Neural cell (in vitro differentiated cells): Measurements from ENCODE around the gene ELOVL7. TPM values are rescaled to one million over a fixed set of nuclear protein-coding genes. Genes with fewer than 3 reads are reported as not detected.

ENCODE experiments used
- H2AFZ ChIP-seq: fragments of 200-600, 300-800 bp; sonication (generic), shearing (Covaris generic); 2 replicates; pipeline ENCODE4 v1.6.0; 2014; ENCODE audit warnings: low read depth, mild to moderate bottlenecking, antibody characterized with exemption, low read length, moderate library complexity
- H3F3A ChIP-seq: fragments of 200-600 bp; shearing (Covaris generic); 2 replicates; pipeline ENCODE4 v1.6.1; 2016; ENCODE audit warnings: mild to moderate bottlenecking, moderate library complexity, mixed read lengths, antibody characterized with exemption, low read length; ENCODE audit not compliant: insufficient read depth, poor library complexity, severe bottlenecking
- H3K27ac ChIP-seq: fragments of 200-600, 300-800 bp; sonication (generic), shearing (Covaris generic); 2 replicates; pipeline ENCODE4 v1.5.1; 2014; ENCODE audit warnings: mild to moderate bottlenecking, low read length, moderate library complexity
- H3K27me3 ChIP-seq: fragments of 300-800, 200-600 bp; sonication (generic), shearing (Covaris generic); 2 replicates; pipeline ENCODE4 v1.6.0; 2014; ENCODE audit warnings: mild to moderate bottlenecking, low read depth, low read length, moderate library complexity; ENCODE audit not compliant: insufficient read depth
- H3K36me3 ChIP-seq: fragments of 300-800, 200-600 bp; sonication (generic), shearing (Covaris generic); 2 replicates; pipeline ENCODE4 v1.5.1; 2014; ENCODE audit warnings: mild to moderate bottlenecking, antibody characterized with exemption, low read length, moderate library complexity; ENCODE audit not compliant: insufficient read depth
- H3K4me2 ChIP-seq: fragments of 300-800, 200-600 bp; sonication (generic), shearing (Covaris generic); 2 replicates; pipeline ENCODE4 v1.6.0; 2014; ENCODE audit warnings: mild to moderate bottlenecking, low read length
- H3K4me3 ChIP-seq: fragments of 300-800, 200-600 bp; sonication (generic), shearing (Covaris generic); 2 replicates; pipeline ENCODE4 v1.5.1; 2014; ENCODE audit warnings: mild to moderate bottlenecking, low read length, moderate library complexity
- H3K79me2 ChIP-seq: fragments of 200-600 bp; shearing (Covaris generic); replicated peaks from 2 replicates; pipeline ENCODE4 v1.6.0; 2014; ENCODE audit warnings: mild to moderate bottlenecking, low read length, moderate library complexity; ENCODE audit not compliant: insufficient read depth
- H3K9ac ChIP-seq: fragments of 300-800, 200-600 bp; sonication (generic), shearing (Covaris generic); 2 replicates; pipeline ENCODE4 v1.6.1; 2016; ENCODE audit warnings: mild to moderate bottlenecking, low read length, mixed read lengths
- H3K9me2 ChIP-seq: fragments of 200-600 bp; shearing (Covaris generic); 2 replicates; pipeline ENCODE4 v1.6.1; 2016; ENCODE audit warnings: mild to moderate bottlenecking, low read length, mixed read lengths; ENCODE audit not compliant: insufficient read depth
- H3K9me3 ChIP-seq: fragments of 200-600, 300-800 bp; sonication (generic), shearing (Covaris generic); 2 replicates; pipeline ENCODE4 v1.6.1; 2016; ENCODE audit warnings: mild to moderate bottlenecking, mixed run types, low read length, moderate library complexity, mixed read lengths
- H4K20me1 ChIP-seq: fragments of 200-600 bp; shearing (Covaris generic); 2 replicates; pipeline ENCODE4 v1.6.1; 2016; ENCODE audit warnings: mild to moderate bottlenecking, mixed run types; ENCODE audit not compliant: insufficient read depth
- EP300 ChIP-seq: fragments of 450-650 bp; conservative IDR thresholded peaks from 2 replicates; pipeline ENCODE4 v1.6.1; 2014; ENCODE audit warnings: antibody characterized with exemption, mild to moderate bottlenecking, moderate library complexity; ENCODE audit not compliant: poor library complexity, severe bottlenecking
- EZH2 ChIP-seq: fragments of 200-600, 300-800 bp; shearing (Covaris generic), sonication (generic); IDR thresholded peaks from 2 replicates; pipeline ENCODE4 v1.6.1; 2014; ENCODE audit warnings: antibody characterized with exemption, low read length, borderline replicate concordance, mild to moderate bottlenecking; ENCODE audit not compliant: insufficient read depth, poor library complexity, severe bottlenecking
- MXI1 ChIP-seq: fragments of 450-650 bp; conservative IDR thresholded peaks from 2 replicates; pipeline ENCODE4 v1.6.1; 2014; ENCODE audit warnings: antibody characterized with exemption, mild to moderate bottlenecking; ENCODE audit not compliant: poor library complexity, severe bottlenecking
- POLR2AphosphoS5 ChIP-seq: IDR thresholded peaks from 2 replicates; pipeline ENCODE4 v1.6.1; 2012
- RAD21 ChIP-seq: fragments of 450-650 bp; conservative IDR thresholded peaks from 2 replicates; pipeline ENCODE4 v1.6.1; 2014; ENCODE audit warnings: antibody characterized with exemption, mild to moderate bottlenecking, moderate library complexity
- SMC3 ChIP-seq: fragments of 450-650 bp; conservative IDR thresholded peaks from 2 replicates; pipeline ENCODE4 v1.6.1; 2014; ENCODE audit warnings: antibody characterized with exemption, mild to moderate bottlenecking, moderate library complexity; ENCODE audit not compliant: poor library complexity
- TAF1 ChIP-seq: IDR thresholded peaks from 2 replicates; pipeline ENCODE4 v1.6.1; 2012; ENCODE audit warnings: low read depth
- polyA plus RNA-seq: library from polyadenylated mRNA; depleted of rRNA; stranded (reverse); fragments of >200 nt; gene quantifications from 2 replicates; pipeline ENCODE4 v1.2.3, GENCODE V29; 2014
- TF ChIP-seq, protein P1 (sequence below): IDR thresholded peaks from 2 replicates; pipeline ENCODE4 v1.6.1; 2012; ENCODE audit warnings: borderline replicate concordance
- TF ChIP-seq, protein P2 (sequence below): fragments of 450-650 bp; IDR thresholded peaks from 2 replicates; pipeline ENCODE4 v1.5.1; 2014; ENCODE audit warnings: antibody characterized with exemption, mild to moderate bottlenecking, moderate library complexity; ENCODE audit not compliant: poor library complexity, severe bottlenecking

Gene ELOVL7
- polyA plus RNA-seq, 1 donor from 2014 or later: 3.9 TPM

DNA sequence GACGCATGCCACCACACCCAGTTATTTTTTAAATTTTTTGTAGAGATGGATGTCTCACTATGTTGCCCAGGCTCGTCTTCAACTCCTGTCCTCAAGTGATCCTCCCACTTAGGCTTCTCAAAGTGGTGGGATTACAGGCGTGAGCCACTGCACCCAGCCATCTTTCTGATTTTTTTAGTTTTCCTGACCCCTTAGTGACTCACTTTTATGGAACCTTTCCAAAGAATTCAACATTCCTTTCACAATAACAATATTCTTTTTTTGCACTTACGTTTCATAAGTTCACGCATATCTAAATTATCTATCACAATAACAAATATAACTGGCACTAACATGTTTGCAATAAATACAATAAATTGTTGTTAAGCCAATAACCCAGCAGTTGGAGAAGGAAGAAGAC lies 8.5 kb downstream of the ELOVL7 start:
- no peaks in the 10 kb centered on the region for H3K79me2 ChIP-seq

DNA sequence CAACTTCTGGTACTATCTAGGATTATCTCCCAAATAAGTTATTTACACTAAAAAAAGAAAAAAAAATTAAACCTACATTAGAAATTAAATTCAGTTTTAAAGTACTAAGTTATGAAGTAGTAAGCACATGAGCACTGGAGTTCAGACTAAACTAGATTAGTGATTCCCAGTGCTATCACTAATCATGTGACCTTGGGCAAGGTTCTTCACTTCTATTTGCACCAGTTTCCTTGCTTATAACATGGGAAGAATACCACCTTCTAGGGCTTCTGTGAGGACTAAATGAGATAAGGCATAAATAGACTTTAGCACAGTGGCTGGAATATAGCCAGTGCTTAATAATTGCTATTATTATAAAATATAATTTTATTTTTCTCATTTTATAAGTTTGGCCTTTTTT lies 10.5 kb downstream of the ELOVL7 start:
- Histone ChIP-seq H3K27ac (no peak overlapping the region), H3K4me3 (no peak overlapping the region), H3K9me2 (no peaks in the 10 kb centered on the region), H3K4me2 (no peak overlapping the region), H3F3A (no peaks in the 10 kb centered on the region), H4K20me1 (no peaks in the 10 kb centered on the region), H3K36me3 (no peaks in the 10 kb centered on the region), H3K9me3 (no peaks in the 10 kb centered on the region), H3K27me3 (no peaks in the 10 kb centered on the region), H2AFZ (no peak overlapping the region), H3K79me2 (no peaks in the 10 kb centered on the region), H3K9ac (no peak overlapping the region)
- TF ChIP-seq MXI1 (no peak), EP300 (no peak), SMC3 (no peak), EZH2 (no peak), RAD21 (no peak)
- TF ChIP-seq, protein P1, sequence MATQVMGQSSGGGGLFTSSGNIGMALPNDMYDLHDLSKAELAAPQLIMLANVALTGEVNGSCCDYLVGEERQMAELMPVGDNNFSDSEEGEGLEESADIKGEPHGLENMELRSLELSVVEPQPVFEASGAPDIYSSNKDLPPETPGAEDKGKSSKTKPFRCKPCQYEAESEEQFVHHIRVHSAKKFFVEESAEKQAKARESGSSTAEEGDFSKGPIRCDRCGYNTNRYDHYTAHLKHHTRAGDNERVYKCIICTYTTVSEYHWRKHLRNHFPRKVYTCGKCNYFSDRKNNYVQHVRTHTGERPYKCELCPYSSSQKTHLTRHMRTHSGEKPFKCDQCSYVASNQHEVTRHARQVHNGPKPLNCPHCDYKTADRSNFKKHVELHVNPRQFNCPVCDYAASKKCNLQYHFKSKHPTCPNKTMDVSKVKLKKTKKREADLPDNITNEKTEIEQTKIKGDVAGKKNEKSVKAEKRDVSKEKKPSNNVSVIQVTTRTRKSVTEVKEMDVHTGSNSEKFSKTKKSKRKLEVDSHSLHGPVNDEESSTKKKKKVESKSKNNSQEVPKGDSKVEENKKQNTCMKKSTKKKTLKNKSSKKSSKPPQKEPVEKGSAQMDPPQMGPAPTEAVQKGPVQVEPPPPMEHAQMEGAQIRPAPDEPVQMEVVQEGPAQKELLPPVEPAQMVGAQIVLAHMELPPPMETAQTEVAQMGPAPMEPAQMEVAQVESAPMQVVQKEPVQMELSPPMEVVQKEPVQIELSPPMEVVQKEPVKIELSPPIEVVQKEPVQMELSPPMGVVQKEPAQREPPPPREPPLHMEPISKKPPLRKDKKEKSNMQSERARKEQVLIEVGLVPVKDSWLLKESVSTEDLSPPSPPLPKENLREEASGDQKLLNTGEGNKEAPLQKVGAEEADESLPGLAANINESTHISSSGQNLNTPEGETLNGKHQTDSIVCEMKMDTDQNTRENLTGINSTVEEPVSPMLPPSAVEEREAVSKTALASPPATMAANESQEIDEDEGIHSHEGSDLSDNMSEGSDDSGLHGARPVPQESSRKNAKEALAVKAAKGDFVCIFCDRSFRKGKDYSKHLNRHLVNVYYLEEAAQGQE: no peak

More for the DNA sequence above, 8.5 kb downstream of the ELOVL7 start:
- Histone ChIP-seq H3K36me3 (no peaks in the 10 kb centered on the region), H2AFZ (no peak overlapping the region), H3F3A (no peaks in the 10 kb centered on the region), H3K4me3 (no peak overlapping the region), H3K4me2 (no peak overlapping the region), H3K27ac (no peak overlapping the region), H3K27me3 (peaks cover 5% of the 10 kb centered on the region), H3K9me3 (no peaks in the 10 kb centered on the region), H3K9ac (no peak overlapping the region), H3K9me2 (no peaks in the 10 kb centered on the region), H4K20me1 (no peaks in the 10 kb centered on the region)
- no peak for TF ChIP-seq RAD21
- no peak for TF ChIP-seq MXI1
- TF ChIP-seq EP300: no peak
- TF ChIP-seq, protein P2, sequence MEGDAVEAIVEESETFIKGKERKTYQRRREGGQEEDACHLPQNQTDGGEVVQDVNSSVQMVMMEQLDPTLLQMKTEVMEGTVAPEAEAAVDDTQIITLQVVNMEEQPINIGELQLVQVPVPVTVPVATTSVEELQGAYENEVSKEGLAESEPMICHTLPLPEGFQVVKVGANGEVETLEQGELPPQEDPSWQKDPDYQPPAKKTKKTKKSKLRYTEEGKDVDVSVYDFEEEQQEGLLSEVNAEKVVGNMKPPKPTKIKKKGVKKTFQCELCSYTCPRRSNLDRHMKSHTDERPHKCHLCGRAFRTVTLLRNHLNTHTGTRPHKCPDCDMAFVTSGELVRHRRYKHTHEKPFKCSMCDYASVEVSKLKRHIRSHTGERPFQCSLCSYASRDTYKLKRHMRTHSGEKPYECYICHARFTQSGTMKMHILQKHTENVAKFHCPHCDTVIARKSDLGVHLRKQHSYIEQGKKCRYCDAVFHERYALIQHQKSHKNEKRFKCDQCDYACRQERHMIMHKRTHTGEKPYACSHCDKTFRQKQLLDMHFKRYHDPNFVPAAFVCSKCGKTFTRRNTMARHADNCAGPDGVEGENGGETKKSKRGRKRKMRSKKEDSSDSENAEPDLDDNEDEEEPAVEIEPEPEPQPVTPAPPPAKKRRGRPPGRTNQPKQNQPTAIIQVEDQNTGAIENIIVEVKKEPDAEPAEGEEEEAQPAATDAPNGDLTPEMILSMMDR: no peak
- no peak for TF ChIP-seq POLR2AphosphoS5
- TF ChIP-seq SMC3: no peak
- TF ChIP-seq, protein P1: no peak
- TF ChIP-seq EZH2: no peak
- TF ChIP-seq TAF1: no peak
